GM23248 (cell line): ENCODE data around the gene DGKB. TPM values are rescaled to one million over a fixed set of nuclear protein-coding genes. Genes with fewer than 3 reads are reported as not detected.
A peak's percentile ranks its signal among the peaks of the same experiment; 100 is the strongest.

Source experiments
- DNase-seq: peaks from one replicate; pipeline ENCODE4 v3.0.0-alpha.2; 2015
- H2AFZ ChIP-seq: fragments of 200-600 bp; sonication (generic); 2 replicates; pipeline ENCODE4 v1.6.1; 2016; ENCODE audit warnings: antibody characterized with exemption
- H3F3A ChIP-seq: fragments of 200-600 bp; sonication (generic); 2 replicates; pipeline ENCODE4 v1.6.1; 2016; ENCODE audit warnings: mild to moderate bottlenecking, antibody characterized with exemption, mixed run types; ENCODE audit not compliant: insufficient read depth
- H3K27ac ChIP-seq: fragments of 200-600 bp; sonication (generic); 2 replicates; pipeline ENCODE4 v1.5.1; 2016; ENCODE audit warnings: mild to moderate bottlenecking
- H3K27me3 ChIP-seq: fragments of 200-600 bp; sonication (generic); replicated peaks from 2 replicates; pipeline ENCODE4 v1.6.1; 2016; ENCODE audit warnings: mild to moderate bottlenecking; ENCODE audit not compliant: insufficient read depth
- H3K36me3 ChIP-seq: fragments of 200-600 bp; sonication (generic); 2 replicates; pipeline ENCODE4 v1.6.1; 2016; ENCODE audit warnings: low read depth, mild to moderate bottlenecking
- H3K4me1 ChIP-seq: fragments of 200-600 bp; sonication (generic); 2 replicates; pipeline ENCODE4 v1.6.1; 2016; ENCODE audit warnings: mild to moderate bottlenecking; ENCODE audit not compliant: insufficient read depth
- H3K4me2 ChIP-seq: fragments of 200-600 bp; sonication (generic); one replicate; pipeline ENCODE4 v1.6.1; 2016; ENCODE audit warnings: mild to moderate bottlenecking; ENCODE audit not compliant: unreplicated experiment
- H3K4me3 ChIP-seq: fragments of 200-600 bp; sonication (generic); 2 replicates; pipeline ENCODE4 v1.5.1; 2016; ENCODE audit warnings: mild to moderate bottlenecking
- H3K79me2 ChIP-seq: fragments of 200-600 bp; sonication (generic); 2 replicates; pipeline ENCODE4 v1.6.1; 2016; ENCODE audit warnings: mild to moderate bottlenecking; ENCODE audit not compliant: insufficient read depth
- H3K9ac ChIP-seq: fragments of 200-600 bp; sonication (generic); 2 replicates; pipeline ENCODE4 v1.6.1; 2016; ENCODE audit warnings: mild to moderate bottlenecking
- H3K9me2 ChIP-seq: fragments of 200-600 bp; sonication (generic); 2 replicates; pipeline ENCODE4 v1.6.1; 2016; ENCODE audit warnings: mixed run types, mild to moderate bottlenecking, moderate library complexity; ENCODE audit not compliant: insufficient read depth
- H3K9me3 ChIP-seq: fragments of 200-600 bp; sonication (generic); one replicate; pipeline ENCODE4 v1.6.1; 2017; ENCODE audit warnings: low read depth
- H4K20me1 ChIP-seq: fragments of 200-600 bp; sonication (generic); 2 replicates; pipeline ENCODE4 v1.6.0; 2016; ENCODE audit not compliant: insufficient read depth
- EZH2 ChIP-seq: fragments of 200-600 bp; sonication (generic); IDR thresholded peaks from 2 replicates; pipeline ENCODE4 v1.6.1; 2018; ENCODE audit warnings: antibody characterized with exemption, mild to moderate bottlenecking; ENCODE audit not compliant: insufficient read depth, poor library complexity, severe bottlenecking
- EZH2phosphoT487 ChIP-seq: fragments of 200-600 bp; sonication (generic); IDR thresholded peaks from 2 replicates; pipeline ENCODE4 v1.6.1; 2018; ENCODE audit warnings: antibody characterized with exemption, moderate library complexity, mild to moderate bottlenecking, low read depth; ENCODE audit not compliant: insufficient read depth
- WGBS, 2 experiments: methylation state at CpG; one replicate each; pipeline ENCODE4 v1.1.6; 2015 to 2017; ENCODE audit warnings: low lambda C conversion rate in 2 of 2, low coverage in 1 of 2; ENCODE audit errors: missing lambda C conversion rate in 2 of 2; 5-methylcytosine and 5-hydroxymethylcytosine counted together
- in situ Hi-C: fragments of 300-500 bp; cut with MboI; formaldehyde crosslinking; loops from 2 replicates; pipeline ENCODE4 v1.15.0; 2020
- polyA plus RNA-seq: library from polyadenylated mRNA; unstranded; fragments of >200 nt; fragmentation: Nextera tagmentation; extraction: Ambion mirVana; gene quantifications from 2 replicates; pipeline ENCODE4 v1.2.1, GENCODE V29; 2016
- total RNA-seq: library from RNA; depleted of rRNA; stranded (reverse); fragments of >200 nt; shearing (Covaris generic); gene quantifications from 2 replicates; pipeline ENCODE4 v1.2.3, GENCODE V29; 2014

DGKB gene
- total and polyA plus RNA-seq, 2 experiments from 2014 or later = 0.65 to 1.7 TPM

- in situ Hi-C loops = no loop called here
- Histone ChIP-seq H3K4me3 (no peak overlapping the region), H3K36me3 (no peaks in the 10 kb centered on the region), H3K4me2 (no peak overlapping the region), H3K79me2 (no peaks in the 10 kb centered on the region), H3K9me3 (no peaks in the 10 kb centered on the region), H3K4me1 (no peaks in the 10 kb centered on the region), H4K20me1 (no peaks in the 10 kb centered on the region), H3K9me2 (no peaks in the 10 kb centered on the region), H2AFZ (no peak overlapping the region), H3K27me3 (no peaks in the 10 kb centered on the region), H3K9ac (no peak overlapping the region), H3K27ac (no peak overlapping the region), H3F3A (no peaks in the 10 kb centered on the region)
- 55 to 59% methylated on average over 3 of the region's 3 CpGs for WGBS, 2 experiments
- no peak for DNase-seq
- TF ChIP-seq EZH2 (no peak), EZH2phosphoT487 (no peak)
Observed at GRCh38 chr7:14104861-14105260, 797.7 kb downstream of the DGKB start.

- H3K4me3 ChIP-seq = no peak overlapping the region
- H3K79me2 ChIP-seq = no peaks in the 10 kb centered on the region
- H3K27ac ChIP-seq = no peak overlapping the region
- TF ChIP-seq EZH2 = no peak
- TF ChIP-seq EZH2phosphoT487 = no peak
- no peak overlapping the region for H2AFZ ChIP-seq
- H3K9me3 ChIP-seq = no peaks in the 10 kb centered on the region
- H3K9ac ChIP-seq = no peak overlapping the region
- in situ Hi-C loops = no loop called here
- H3K27me3 ChIP-seq = no peaks in the 10 kb centered on the region
- no peaks in the 10 kb centered on the region for H3K4me1 ChIP-seq
- H3K9me2 ChIP-seq = no peaks in the 10 kb centered on the region
- 32 to 57% methylated on average over 1 of the region's 1 CpG for WGBS, 2 experiments
- no peaks in the 10 kb centered on the region for H3K36me3 ChIP-seq
- no peak for DNase-seq
- no peaks in the 10 kb centered on the region for H3F3A ChIP-seq
- H4K20me1 ChIP-seq = no peaks in the 10 kb centered on the region
- H3K4me2 ChIP-seq = no peak overlapping the region
Observed at GRCh38 chr7:14096159-14096558, 806.4 kb downstream of the DGKB start.

GRCh38 chr7:14095233-14095950 lies 807.2 kb downstream of the DGKB start:
- 38 to 44% methylated on average over 4 of the region's 4 CpGs for WGBS, 2 experiments

More at GRCh38 chr7:14095233-14095950, 807.2 kb downstream of the DGKB start:
- Histone ChIP-seq H3K27me3 (no peaks in the 10 kb centered on the region), H4K20me1 (no peaks in the 10 kb centered on the region), H3K9me3 (no peaks in the 10 kb centered on the region), H3K4me1 (no peaks in the 10 kb centered on the region), H3K4me3 (no peak overlapping the region), H3F3A (no peaks in the 10 kb centered on the region), H3K27ac (no peak overlapping the region), H3K79me2 (no peaks in the 10 kb centered on the region), H3K4me2 (no peak overlapping the region), H3K36me3 (no peaks in the 10 kb centered on the region), H2AFZ (peak overlapping the region; percentile 22), H3K9me2 (no peaks in the 10 kb centered on the region), H3K9ac (no peak overlapping the region)
- DNase-seq = peak; percentile 13
- in situ Hi-C loops = no loop called here
- TF ChIP-seq EZH2 = no peak
- no peak for TF ChIP-seq EZH2phosphoT487
